K562 (cell line): ENCODE results near the gene PFKFB2. TPM values are rescaled to one million over a fixed set of nuclear protein-coding genes. Genes with fewer than 3 reads are reported as not detected.
A peak's percentile ranks its signal among the peaks of the same experiment; 100 is the strongest.

Experiments
- ATAC-seq: fragments of 200-7000 bp; cut with Tn5 transposase; 3 replicates; pipeline ENCODE4 v1.9.1; 2020; ENCODE audit warnings: moderate library complexity
- BruUV-seq: library from RNA; stranded (reverse); fragments of 400-500 nt; replicated peaks from 2 replicates; lab custom pipeline; 2021; lab: Mats Ljungman, UMichigan
- CTCF ChIA-PET: fragments of 300-600 bp; formaldehyde crosslinking; extraction: SDS; loops from one replicate; lab custom pipeline; 2021; ENCODE audit warnings: low intra/inter-chr PET ratio; lab: Yijun Ruan, JAX
- POLR2A ChIA-PET: fragments of 300-600, 350-650 bp; sonication (Branson Sonifier 250); formaldehyde crosslinking; extraction: SDS; loops from one replicate; lab custom pipeline; 2021; ENCODE audit warnings: antibody characterized with exemption, inconsistent platforms; lab: Yijun Ruan, JAX
- DNase-seq, 4 experiments: peaks; one replicate each; pipeline versions ENCODE4 v3.0.0 to v3.0.0-alpha.2; 2011 to 2018; ENCODE audit warnings: low spot score in 3 of 4, mixed read lengths in 3 of 4; ENCODE audit errors: extremely low read depth in 1 of 4
- FAIRE-seq: peaks from 2 replicates; lab custom pipeline; 2011; peaks lifted over from hg19 to GRCh38; lab: Jason Lieb, UNC
- H2AFZ ChIP-seq: 2 replicates; pipeline ENCODE4 v1.6.0; 2011; ENCODE audit warnings: low read depth, low read length, control low read depth, inconsistent platforms
- H3K27ac ChIP-seq: fragments of 200-600 bp; 3 replicates; pipeline ENCODE4 v1.8.0; 2011; ENCODE audit warnings: low read depth, mild to moderate bottlenecking, control low read depth, inconsistent platforms, low read length, moderate library complexity, mixed read lengths; ENCODE audit errors: extremely low read depth
- H3K27me3 ChIP-seq, 2 experiments: fragments of 300-600 bp in 1 of 2; 2 replicates in 1 of 2; 3 replicates in 1 of 2; pipeline versions ENCODE4 v1.6.0 to v1.8.0; 2011; ENCODE audit warnings: inconsistent platforms in 2 of 2, low read length in 2 of 2, mild to moderate bottlenecking in 1 of 2, mixed read lengths in 1 of 2, moderate library complexity in 1 of 2; ENCODE audit not compliant: control insufficient read depth in 2 of 2, insufficient read depth in 2 of 2
- H3K36me3 ChIP-seq: fragments of 300-600 bp; 3 replicates; pipeline ENCODE4 v1.8.0; 2011; ENCODE audit warnings: mild to moderate bottlenecking, low read length, inconsistent platforms; ENCODE audit not compliant: control insufficient read depth, insufficient read depth
- H3K4me1 ChIP-seq, 2 experiments: fragments of 200-600 bp in 1 of 2; replicated peaks in 1 of 2; 2 replicates in 1 of 2; 3 replicates in 1 of 2; pipeline versions ENCODE4 v1.5.1 to v1.8.0; 2011; ENCODE audit warnings: inconsistent platforms in 2 of 2, low read length in 2 of 2, mild to moderate bottlenecking in 1 of 2, mixed read lengths in 1 of 2, moderate library complexity in 1 of 2; ENCODE audit not compliant: control insufficient read depth in 2 of 2, insufficient read depth in 2 of 2
- H3K4me2 ChIP-seq: 2 replicates; pipeline ENCODE4 v1.6.1; 2011; ENCODE audit warnings: low read length, control low read depth, inconsistent platforms, mixed read lengths; ENCODE audit not compliant: insufficient read depth
- H3K4me3 ChIP-seq: fragments of 200-600 bp; sonication (generic), shearing (Covaris generic); 2 replicates; pipeline ENCODE4 v1.5.1; 2016; ENCODE audit warnings: control low read depth, inconsistent platforms
- H3K79me2 ChIP-seq: fragments of 200-600 bp; 3 replicates; pipeline ENCODE4 v1.8.0; 2011; ENCODE audit warnings: low read length, inconsistent platforms; ENCODE audit not compliant: control insufficient read depth, insufficient read depth
- H3K9ac ChIP-seq, 2 experiments: 2 replicates each; pipeline versions ENCODE4 v1.6.0 to v1.6.1; 2011; ENCODE audit warnings: low read depth in 2 of 2, low read length in 2 of 2, control low read depth in 1 of 2, inconsistent platforms in 1 of 2, mild to moderate bottlenecking in 1 of 2, mixed read lengths in 1 of 2; ENCODE audit not compliant: insufficient read depth in 1 of 2
- H3K9me1 ChIP-seq: one replicate; pipeline ENCODE4 v1.6.0; 2011; ENCODE audit warnings: inconsistent platforms, mild to moderate bottlenecking, low read length, moderate library complexity; ENCODE audit not compliant: control insufficient read depth, insufficient read depth
- H3K9me3 ChIP-seq: replicated peaks from 2 replicates; pipeline ENCODE4 v1.5.1; 2011; ENCODE audit warnings: low read depth, low read length, inconsistent platforms; ENCODE audit not compliant: control insufficient read depth, insufficient read depth
- H4K20me1 ChIP-seq: replicated peaks from 2 replicates; pipeline ENCODE4 v1.6.1; 2011; ENCODE audit warnings: low read length, inconsistent platforms, mixed read lengths; ENCODE audit not compliant: control insufficient read depth, insufficient read depth
- FOXJ3 ChIP-seq: sonication (generic); formaldehyde crosslinking; IDR thresholded peaks from 2 replicates; pipeline ENCODE4 v1.4.0; 2020; ENCODE audit warnings: mild to moderate bottlenecking, missing genetic modification reagents
- MBD2 ChIP-seq: sonication (generic); IDR thresholded peaks from 2 replicates; pipeline ENCODE4 v1.6.1; 2016; ENCODE audit warnings: low read depth, borderline replicate concordance
- MXD1 ChIP-seq: fragments of 250-450 bp; sonication (Bioruptor Pico); IDR thresholded peaks from 2 replicates; pipeline ENCODE4 v1.8.0; 2021; ENCODE audit warnings: borderline replicate concordance, mild to moderate bottlenecking, moderate library complexity; ENCODE audit not compliant: poor library complexity, severe bottlenecking
- WHSC1 ChIP-seq: IDR thresholded peaks from one replicate; pipeline ENCODE4 v1.6.1; 2012; ENCODE audit warnings: low read length, control low read depth, inconsistent platforms
- ZNF445 ChIP-seq: fragments of 250-450 bp; sonication (Bioruptor Pico); IDR thresholded peaks from 2 replicates; pipeline ENCODE4 v1.4.0; 2020; ENCODE audit warnings: low read depth, mild to moderate bottlenecking, moderate library complexity
- ZNF518B ChIP-seq: fragments of 250-450 bp; sonication (Bioruptor Pico); IDR thresholded peaks from 2 replicates; pipeline ENCODE4 v1.5.0; 2021; ENCODE audit warnings: mild to moderate bottlenecking, moderate library complexity
- ZNF79 ChIP-seq: fragments of 250-450 bp; sonication (Bioruptor Pico); IDR thresholded peaks from 2 replicates; pipeline ENCODE4 v1.4.0; 2020; ENCODE audit warnings: low read depth, mild to moderate bottlenecking, moderate library complexity
- WGBS: fragments of 100-300 bp; shearing (Covaris generic); methylation state at CpG from one replicate; pipeline ENCODE4 v1.1.6; 2016; ENCODE audit warnings: low coverage, mixed read lengths; ENCODE audit not compliant: insufficient coverage; ENCODE audit errors: missing lambda C conversion rate; 5-methylcytosine and 5-hydroxymethylcytosine counted together
- in situ Hi-C: fragments of 300-500 bp; cut with MboI; formaldehyde crosslinking; loops from 4 replicates; pipeline ENCODE4 v1.15.0; 2018; ENCODE audit warnings: inconsistent platforms, mixed read lengths
- intact Hi-C: fragments of 100-400 bp; cut with micrococcal nuclease; formaldehyde crosslinking; loops from 2 replicates; pipeline ENCODE4 v1.14.2; 2022
- polyA plus RNA-seq, 8 experiments: library from polyadenylated mRNA; depleted of rRNA in 4 of 8; stranded (reverse) in 5 of 8; unstranded in 3 of 8; fragments of >200 nt; fragmentation: Nextera tagmentation in 2 of 8; fragmentation: Illumina TruSeq in 1 of 8; extraction: Ambion mirVana in 2 of 8; extraction: Trizol in 1 of 8; gene quantifications; 2 replicates each; pipeline versions ENCODE4 v1.2.1 to v1.2.3, GENCODE V29; 2011 to 2014; ENCODE audit warnings: inconsistent platforms in 1 of 8, missing spikeins in 1 of 8
- total RNA-seq, 7 experiments: library from RNA; depleted of rRNA in 6 of 7; stranded (reverse); fragments of >200 nt in 6 of 7; fragmentation: Illumina TruSeq in 2 of 7; extraction: Trizol in 2 of 7; gene quantifications; 2 replicates each; pipeline versions ENCODE4 v1.2.1 to v1.2.3, GENCODE V29; 2011 to 2021; ENCODE audit warnings: low replicate concordance in 1 of 7

PFKFB2 gene
- total and polyA plus RNA-seq, 9 of the 15 experiments (the other 6 are each of a cell fraction or from before 2014, with no cell fraction given), result 6.9 to 26.0 (median 16.4) TPM

GRCh38 chr1:207102146-207102545 is 49.1 kb downstream of the PFKFB2 start:
- DNase-seq, result no peak
- BruUV-seq, result no TSS peak

GRCh38 chr1:207102659-207103058 is 49.6 kb downstream of the PFKFB2 start:
- Histone ChIP-seq H3K4me3 (no peak overlapping the region), H3K9me1 (no peaks in the 10 kb centered on the region), H3K27ac (no peak overlapping the region), H2AFZ (no peak overlapping the region), H3K79me2 (no peaks in the 10 kb centered on the region), H3K4me2 (no peak overlapping the region), H4K20me1 (no peaks in the 10 kb centered on the region), H3K4me1 (no peaks in the 10 kb centered on the region; a peak in 1 of 5 replicates), H3K9me3 (no peaks in the 10 kb centered on the region), H3K27me3 (no peaks in the 10 kb centered on the region), H3K9ac (no peak overlapping the region), H3K36me3 (no peaks in the 10 kb centered on the region)
- TF ChIP-seq MBD2 (no peak), ZNF518B (CRISPR knock-in tag) (no peak)
- in situ Hi-C loops, result no loop called here
- 27% methylated on average over 1 of the region's 1 CpG for whole genome bisulfite sequencing
- POLR2A ChIA-PET, result no interaction called here
- FAIRE-seq, result no peak
- DNase-seq, result no peak
- intact Hi-C loops, result no loop called here
- CTCF ChIA-PET, result no interaction called here
- BruUV-seq, result no TSS peak
- no peak for ATAC-seq

More at GRCh38 chr1:207102146-207102545, 49.1 kb downstream of the PFKFB2 start:
- in situ Hi-C loops, result no loop called here
- Histone ChIP-seq H3K9me1 (no peaks in the 10 kb centered on the region), H4K20me1 (no peaks in the 10 kb centered on the region), H3K79me2 (no peaks in the 10 kb centered on the region), H3K36me3 (no peaks in the 10 kb centered on the region), H3K4me2 (no peak overlapping the region; the same call in 1 of the 2 replicates), H3K4me3 (no peak overlapping the region), H3K9ac (no peak overlapping the region), H3K27me3 (no peaks in the 10 kb centered on the region), H3K9me3 (no peaks in the 10 kb centered on the region), H3K4me1 (no peaks in the 10 kb centered on the region; a peak in 1 of 5 replicates), H3K27ac (no peak overlapping the region), H2AFZ (peak overlapping the region; percentile 53)
- POLR2A ChIA-PET, result no interaction called here
- ATAC-seq, result no peak
- FAIRE-seq, result no peak
- intact Hi-C loops, result no loop called here
- 19% methylated on average over 5 of the region's 5 CpGs for WGBS
- TF ChIP-seq ZNF445, result no peak
- TF ChIP-seq WHSC1, result no peak
- TF ChIP-seq FOXJ3 (CRISPR knock-in tag), result no peak
- TF ChIP-seq MXD1 (CRISPR knock-in tag), result no peak
- TF ChIP-seq ZNF79 (CRISPR knock-in tag), result no peak
- CTCF ChIA-PET, result no interaction called here
